Measurements from ENCODE around the gene RASSF1. TPM values are rescaled to one million over a fixed set of nuclear protein-coding genes. Genes with fewer than 3 reads are reported as not detected.

The RASSF1 gene
- total RNA-seq, 1 donor from 2014 or later, result 11.4 TPM

- H3K27ac ChIP-seq (replicated peaks), result peak overlapping the region; percentile 97
- peak; percentile 21 for TF ChIP-seq CTCF (IDR thresholded peaks at IDR 0.05; ENCODE audit: borderline replicate concordance)
- no peaks in the 10 kb centered on the region for H3K27me3 ChIP-seq (ENCODE audit: low read depth)
- peak; percentile 16 for DNase-seq
- H3K36me3 ChIP-seq, result peaks cover 10% of the 10 kb centered on the region
- peaks cover 56% of the 10 kb centered on the region for H3K4me1 ChIP-seq
- intact Hi-C loops (cut with micrococcal nuclease), result no loop called here
- peak overlapping the region; percentile 77 for H3K4me3 ChIP-seq
- no peaks in the 10 kb centered on the region for H3K9me3 ChIP-seq (replicated peaks)
These were observed 42.5 kb downstream of the RASSF1 start for GRCh38 chr3:50297896-50298725.

GRCh38 chr3:50297384-50297775, 43.3 kb downstream of the RASSF1 start:
- intact Hi-C loops (cut with micrococcal nuclease), result no loop called here
- Histone ChIP-seq H3K4me1 (peaks cover 55% of the 10 kb centered on the region), H3K27ac (replicated peaks) (peak overlapping the region; percentile 97), H3K36me3 (peaks cover 10% of the 10 kb centered on the region), H3K9me3 (replicated peaks) (no peaks in the 10 kb centered on the region), H3K4me3 (no peak overlapping the region), H3K27me3 (ENCODE audit: low read depth) (no peaks in the 10 kb centered on the region)
- peak; percentile 19 for DNase-seq
- no peak for TF ChIP-seq CTCF (IDR thresholded peaks at IDR 0.05; ENCODE audit: borderline replicate concordance)

- DNase-seq, result peak; percentile 13
- no peak for TF ChIP-seq CTCF (IDR thresholded peaks at IDR 0.05; ENCODE audit: borderline replicate concordance)
- intact Hi-C loops (cut with micrococcal nuclease), result no loop called here
- no peak overlapping the region for H3K27ac ChIP-seq (replicated peaks)
- H3K4me3 ChIP-seq, result no peak overlapping the region
- H3K27me3 ChIP-seq (ENCODE audit: low read depth), result no peaks in the 10 kb centered on the region
- H3K9me3 ChIP-seq (replicated peaks), result no peaks in the 10 kb centered on the region
- peaks cover 10% of the 10 kb centered on the region for H3K36me3 ChIP-seq
- peaks cover 53% of the 10 kb centered on the region for H3K4me1 ChIP-seq
These were observed 43.8 kb downstream of the RASSF1 start for GRCh38 chr3:50296721-50297383.

- no peak for TF ChIP-seq CTCF (IDR thresholded peaks at IDR 0.05; ENCODE audit: borderline replicate concordance)
- no peak for DNase-seq
- Histone ChIP-seq H3K9me3 (replicated peaks) (no peaks in the 10 kb centered on the region), H3K27me3 (ENCODE audit: low read depth) (no peaks in the 10 kb centered on the region), H3K36me3 (peaks cover 6% of the 10 kb centered on the region), H3K4me1 (peaks cover 53% of the 10 kb centered on the region), H3K4me3 (no peak overlapping the region), H3K27ac (replicated peaks) (no peak overlapping the region)
- intact Hi-C loops (cut with micrococcal nuclease), result no loop called here
These were observed 44.8 kb downstream of the RASSF1 start for GRCh38 chr3:50295553-50296431.
